Measurements from ENCODE around the gene TMEM37.

The TMEM37 gene

DNA sequence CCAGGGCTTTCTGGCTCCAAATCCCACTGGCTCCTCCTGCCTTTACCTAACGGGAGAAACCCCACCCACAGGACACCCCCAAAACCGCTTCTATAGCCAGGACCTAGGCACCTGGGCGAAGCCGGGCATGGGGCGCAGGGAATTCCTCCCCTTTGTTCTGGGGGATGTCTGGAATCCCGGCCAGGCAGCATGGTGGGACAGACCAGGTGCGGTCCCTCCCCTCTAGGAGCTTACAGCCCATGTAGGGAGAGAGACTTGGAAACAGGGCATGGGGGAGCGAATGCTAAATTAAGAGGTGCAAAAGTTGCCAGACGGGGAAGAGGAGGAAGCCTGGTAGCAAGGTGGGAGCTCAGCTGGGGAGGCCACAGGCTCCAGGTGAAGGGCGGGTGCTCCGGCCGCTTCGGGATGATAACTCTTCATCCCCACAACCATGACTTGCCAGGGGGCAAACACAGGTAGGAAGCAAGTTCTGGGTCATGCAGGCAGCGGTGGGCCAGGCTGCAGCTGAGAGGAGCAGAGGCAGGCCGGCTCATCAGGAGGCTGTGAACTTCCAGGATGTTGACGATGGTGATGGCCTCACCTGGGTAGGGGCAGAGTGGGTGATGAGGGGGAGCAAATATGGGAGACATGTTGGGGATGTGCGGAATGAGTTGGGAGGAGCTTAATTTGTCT lies 1.3 kb downstream of the TMEM37 start:
- no peak overlapping the region for H3K23ac ChIP-seq (ENCODE audit: low read length)
- H2BK120ac ChIP-seq (ENCODE audit: insufficient read depth, low read length, poor library complexity): peak overlapping the region; percentile 73
- H3K9ac ChIP-seq (ENCODE audit: low read length): no peak overlapping the region
- H3K4ac ChIP-seq (ENCODE audit: low read depth, low read length): peak overlapping the region; percentile 35
- no peak overlapping the region for H3K4me3 ChIP-seq (ENCODE audit: low read depth, low read length)
- no peak overlapping the region for H2BK5ac ChIP-seq (ENCODE audit: low read depth, low read length, poor library complexity)
- WGBS (ENCODE audit: extremely low coverage, insufficient coverage, insufficient read length): no CpG with 5 or more reads among the region's 17 CpGs
- peaks cover 0 to 3% of the 10 kb centered on the region in 2 experiments for H3K36me3 ChIP-seq (ENCODE audit: control insufficient read depth in 1 of 2, insufficient read depth in 2 of 2, low read length in 2 of 2)
- no peak overlapping the region for H4K12ac ChIP-seq (ENCODE audit: low read depth, low read length)
- no peak overlapping the region for H2BK12ac ChIP-seq (ENCODE audit: low read length)
- H3K4me1 ChIP-seq (ENCODE audit: control insufficient read depth in 1 of 2, insufficient read depth in 2 of 2, low read length in 2 of 2): peaks cover 34 to 52% of the 10 kb centered on the region in 2 experiments
- no peak overlapping the region for H2AFZ ChIP-seq (ENCODE audit: insufficient read depth, low read length, poor library complexity)
- no peaks in the 10 kb centered on the region for H3K27me3 ChIP-seq (ENCODE audit: insufficient read depth, low read length)
- peak overlapping the region; percentile 77 for H4K8ac ChIP-seq (ENCODE audit: low read depth, low read length)
- H3K27ac ChIP-seq (ENCODE audit: low read depth, low read length): no peak overlapping the region
- H4K91ac ChIP-seq (ENCODE audit: low read depth, low read length): peak overlapping the region; percentile 84
- H3K79me1 ChIP-seq (ENCODE audit: low read length): peaks cover 24% of the 10 kb centered on the region
- peak overlapping the region; percentile 65 for H3K4me2 ChIP-seq (ENCODE audit: low read length)
- DNase-seq: no peak
- H3K14ac ChIP-seq (ENCODE audit: low read length): peak overlapping the region; percentile 16
- H3K18ac ChIP-seq (ENCODE audit: low read length): no peak overlapping the region
- peaks cover 2% of the 10 kb centered on the region for H3K79me2 ChIP-seq (ENCODE audit: control insufficient read depth, insufficient read depth, low read length, poor library complexity)
- peak overlapping the region; percentile 21 for H2AK5ac ChIP-seq (ENCODE audit: low read length)
- no peaks in the 10 kb centered on the region for H3K9me3 ChIP-seq (ENCODE audit: insufficient read depth, low read depth, low read length)

DNA sequence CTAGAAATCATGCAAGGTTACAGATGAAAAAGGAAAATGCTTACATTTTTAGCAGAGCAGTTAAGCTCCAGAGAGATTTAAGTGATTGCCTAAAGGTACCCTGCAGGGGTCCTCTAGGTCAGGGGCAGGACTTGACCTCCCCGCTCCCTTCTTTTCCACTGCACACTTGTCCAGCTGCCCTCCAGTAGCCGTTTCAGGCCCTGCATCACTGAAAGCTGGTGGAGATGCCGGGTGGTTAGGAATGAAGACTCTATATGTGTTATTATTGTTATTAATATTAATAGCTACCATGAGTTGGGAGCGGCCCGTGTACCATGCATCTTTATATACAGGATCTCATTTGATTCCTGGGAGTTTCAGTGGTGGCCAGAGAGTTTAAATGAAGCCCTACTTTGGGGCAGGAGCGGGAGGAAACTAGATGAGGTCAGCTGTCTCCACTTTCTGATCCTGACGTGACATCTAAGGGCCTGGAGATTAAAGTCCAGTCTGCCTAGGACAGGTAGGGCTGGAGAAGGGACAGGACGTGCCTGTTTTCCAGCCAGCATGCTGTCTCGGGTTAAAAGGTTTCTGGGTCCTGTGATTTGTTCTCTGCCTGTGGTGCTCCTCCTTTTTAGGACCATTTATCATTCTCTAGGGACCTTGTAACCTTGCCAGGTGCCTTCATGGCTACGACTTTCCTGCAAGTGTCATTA lies 2.1 kb downstream of the TMEM37 start:
- H3K4ac ChIP-seq (ENCODE audit: low read depth, low read length): no peak overlapping the region
- no peak overlapping the region for H4K8ac ChIP-seq (ENCODE audit: low read depth, low read length)
- H3K27ac ChIP-seq (ENCODE audit: low read depth, low read length): no peak overlapping the region
- no peak overlapping the region for H3K14ac ChIP-seq (ENCODE audit: low read length)
- no peak overlapping the region for H3K4me3 ChIP-seq (ENCODE audit: low read depth, low read length)
- H4K91ac ChIP-seq (ENCODE audit: low read depth, low read length): no peak overlapping the region
- H2BK5ac ChIP-seq (ENCODE audit: low read depth, low read length, poor library complexity): no peak overlapping the region
- H2BK120ac ChIP-seq (ENCODE audit: insufficient read depth, low read length, poor library complexity): no peak overlapping the region
- H3K79me2 ChIP-seq (ENCODE audit: control insufficient read depth, insufficient read depth, low read length, poor library complexity): peaks cover 2% of the 10 kb centered on the region
- no peaks in the 10 kb centered on the region for H3K9me3 ChIP-seq (ENCODE audit: insufficient read depth, low read depth, low read length)
- H2BK12ac ChIP-seq (ENCODE audit: low read length): no peak overlapping the region
- H3K9ac ChIP-seq (ENCODE audit: low read length): no peak overlapping the region
- WGBS (ENCODE audit: extremely low coverage, insufficient coverage, insufficient read length): no CpG with 5 or more reads among the region's 10 CpGs
- peaks cover 24% of the 10 kb centered on the region for H3K79me1 ChIP-seq (ENCODE audit: low read length)
- H3K4me1 ChIP-seq (ENCODE audit: control insufficient read depth in 1 of 2, insufficient read depth in 2 of 2, low read length in 2 of 2): peaks cover 30 to 46% of the 10 kb centered on the region in 2 experiments
- peak overlapping the region; percentile 25 for H3K4me2 ChIP-seq (ENCODE audit: low read length)
- H3K23ac ChIP-seq (ENCODE audit: low read length): no peak overlapping the region
- H2AFZ ChIP-seq (ENCODE audit: insufficient read depth, low read length, poor library complexity): no peak overlapping the region
- no peak for DNase-seq
- H4K12ac ChIP-seq (ENCODE audit: low read depth, low read length): no peak overlapping the region
- H3K18ac ChIP-seq (ENCODE audit: low read length): no peak overlapping the region
- H3K36me3 ChIP-seq (ENCODE audit: control insufficient read depth in 1 of 2, insufficient read depth in 2 of 2, low read length in 2 of 2): peaks cover 0 to 3% of the 10 kb centered on the region in 2 experiments
- H3K27me3 ChIP-seq (ENCODE audit: insufficient read depth, low read length): no peaks in the 10 kb centered on the region
- no peak overlapping the region for H2AK5ac ChIP-seq (ENCODE audit: low read length)

DNA sequence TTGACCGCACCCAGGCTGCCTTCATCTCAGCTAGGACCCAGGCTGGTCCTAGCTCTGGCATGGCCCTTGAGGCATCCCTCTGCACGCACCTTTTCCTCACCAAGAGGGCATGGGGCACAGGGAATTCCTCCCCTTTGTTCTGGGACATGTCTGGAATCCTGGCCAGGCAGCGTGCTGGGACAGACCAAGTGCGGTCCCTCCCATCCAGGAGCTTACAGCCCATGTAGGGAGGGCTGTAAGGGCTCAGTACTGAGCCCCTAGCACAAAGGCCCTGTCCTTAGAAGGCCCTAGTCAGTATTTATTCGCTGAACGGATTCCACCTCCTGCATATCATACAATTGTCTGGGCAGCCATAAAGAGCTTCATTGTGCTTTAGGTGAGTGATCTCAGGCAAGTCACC lies 3.0 kb downstream of the TMEM37 start:
- Histone ChIP-seq H3K4me1 (ENCODE audit: control insufficient read depth in 1 of 2, insufficient read depth in 2 of 2, low read length in 2 of 2) (peaks cover 29 to 39% of the 10 kb centered on the region in 2 experiments), H4K91ac (ENCODE audit: low read depth, low read length) (peak overlapping the region; percentile 31), H4K12ac (ENCODE audit: low read depth, low read length) (no peak overlapping the region), H2BK120ac (ENCODE audit: insufficient read depth, low read length, poor library complexity) (peak overlapping the region; percentile 4), H3K9ac (ENCODE audit: low read length) (no peak overlapping the region), H3K4me3 (ENCODE audit: low read depth, low read length) (no peak overlapping the region), H2BK5ac (ENCODE audit: low read depth, low read length, poor library complexity) (no peak overlapping the region), H3K9me3 (ENCODE audit: insufficient read depth, low read depth, low read length) (no peaks in the 10 kb centered on the region), H4K8ac (ENCODE audit: low read depth, low read length) (no peak overlapping the region), H3K18ac (ENCODE audit: low read length) (peak overlapping the region; percentile 19), H2AFZ (ENCODE audit: insufficient read depth, low read length, poor library complexity) (no peak overlapping the region), H3K23ac (ENCODE audit: low read length) (no peak overlapping the region), H3K79me2 (ENCODE audit: control insufficient read depth, insufficient read depth, low read length, poor library complexity) (peaks cover 2% of the 10 kb centered on the region), H3K4ac (ENCODE audit: low read depth, low read length) (no peak overlapping the region), H3K14ac (ENCODE audit: low read length) (peak overlapping the region; percentile 12), H3K79me1 (ENCODE audit: low read length) (peaks cover 24% of the 10 kb centered on the region), H3K36me3 (ENCODE audit: control insufficient read depth in 1 of 2, insufficient read depth in 2 of 2, low read length in 2 of 2) (peaks cover 0 to 3% of the 10 kb centered on the region in 2 experiments), H3K27me3 (ENCODE audit: insufficient read depth, low read length) (no peaks in the 10 kb centered on the region), H2AK5ac (ENCODE audit: low read length) (no peak overlapping the region), H3K27ac (ENCODE audit: low read depth, low read length) (no peak overlapping the region), H3K4me2 (ENCODE audit: low read length) (no peak overlapping the region), H2BK12ac (ENCODE audit: low read length) (peak overlapping the region; percentile 6)
- DNase-seq: no peak
- WGBS (ENCODE audit: extremely low coverage, insufficient coverage, insufficient read length): no CpG with 5 or more reads among the region's 6 CpGs

DNA sequence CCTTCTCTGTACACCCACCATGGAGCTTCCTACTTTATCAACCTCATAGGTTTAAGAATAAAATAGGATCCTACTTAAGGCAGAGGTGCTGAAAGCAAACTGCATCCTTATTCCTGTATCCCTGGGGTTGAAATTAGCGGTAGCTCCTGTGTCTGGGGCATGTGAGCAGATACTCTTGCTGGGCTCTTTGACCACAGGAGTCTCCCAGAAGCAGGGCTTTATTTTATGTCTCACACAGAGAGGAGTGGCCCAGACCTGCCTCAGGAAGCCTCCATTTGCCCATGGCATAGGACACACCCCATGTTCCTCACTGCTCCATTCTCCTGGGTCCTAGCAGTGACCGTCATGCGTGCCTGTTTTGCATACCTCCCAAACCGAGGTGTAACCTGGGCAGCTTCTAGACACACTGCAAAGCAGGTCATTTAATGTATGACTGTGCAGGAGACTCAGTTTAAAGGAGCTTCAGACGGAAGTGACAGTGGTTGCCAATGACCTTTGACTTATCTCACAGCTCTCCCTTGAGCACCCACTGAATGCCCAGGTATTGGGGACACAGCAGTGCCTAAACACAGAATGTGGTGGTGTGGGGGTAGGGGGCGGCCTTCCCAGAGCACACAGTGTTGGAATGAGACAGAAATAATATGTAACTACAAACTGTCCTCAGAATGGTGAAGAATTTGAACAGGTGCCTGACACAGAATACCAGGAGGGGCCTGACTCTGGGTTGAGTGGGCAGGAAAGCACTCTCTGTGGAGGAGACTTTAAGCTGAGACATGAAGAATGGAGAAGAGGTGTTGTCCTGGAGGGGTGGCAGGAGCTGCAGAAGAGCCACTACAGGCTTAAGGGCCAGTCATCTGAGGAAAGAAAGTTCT lies 3.7 kb downstream of the TMEM37 start:
- no peak overlapping the region for H2BK12ac ChIP-seq (ENCODE audit: low read length)
- H3K4ac ChIP-seq (ENCODE audit: low read depth, low read length): no peak overlapping the region
- peaks cover 23% of the 10 kb centered on the region for H3K79me1 ChIP-seq (ENCODE audit: low read length)
- H3K36me3 ChIP-seq (ENCODE audit: control insufficient read depth in 1 of 2, insufficient read depth in 2 of 2, low read length in 2 of 2): peaks cover 0 to 3% of the 10 kb centered on the region in 2 experiments
- no peak overlapping the region for H3K27ac ChIP-seq (ENCODE audit: low read depth, low read length)
- H3K4me3 ChIP-seq (ENCODE audit: low read depth, low read length): no peak overlapping the region
- H3K23ac ChIP-seq (ENCODE audit: low read length): no peak overlapping the region
- H2BK5ac ChIP-seq (ENCODE audit: low read depth, low read length, poor library complexity): no peak overlapping the region
- no peaks in the 10 kb centered on the region for H3K27me3 ChIP-seq (ENCODE audit: insufficient read depth, low read length)
- no peak overlapping the region for H2AFZ ChIP-seq (ENCODE audit: insufficient read depth, low read length, poor library complexity)
- no peak overlapping the region for H4K91ac ChIP-seq (ENCODE audit: low read depth, low read length)
- no peak overlapping the region for H3K4me2 ChIP-seq (ENCODE audit: low read length)
- H3K4me1 ChIP-seq (ENCODE audit: control insufficient read depth in 1 of 2, insufficient read depth in 2 of 2, low read length in 2 of 2): peaks cover 23 to 33% of the 10 kb centered on the region in 2 experiments
- no CpG with 5 or more reads among the region's 6 CpGs for WGBS (ENCODE audit: extremely low coverage, insufficient coverage, insufficient read length)
- H3K9ac ChIP-seq (ENCODE audit: low read length): no peak overlapping the region
- DNase-seq: no peak
- H3K14ac ChIP-seq (ENCODE audit: low read length): no peak overlapping the region
- H4K8ac ChIP-seq (ENCODE audit: low read depth, low read length): no peak overlapping the region
- H2BK120ac ChIP-seq (ENCODE audit: insufficient read depth, low read length, poor library complexity): no peak overlapping the region
- H4K12ac ChIP-seq (ENCODE audit: low read depth, low read length): no peak overlapping the region
- no peak overlapping the region for H2AK5ac ChIP-seq (ENCODE audit: low read length)
- peaks cover 2% of the 10 kb centered on the region for H3K79me2 ChIP-seq (ENCODE audit: control insufficient read depth, insufficient read depth, low read length, poor library complexity)
- no peaks in the 10 kb centered on the region for H3K9me3 ChIP-seq (ENCODE audit: insufficient read depth, low read depth, low read length)
- H3K18ac ChIP-seq (ENCODE audit: low read length): no peak overlapping the region

Measured in trophoblast cell (in vitro differentiated cells and primary cell).